HepG2 (cell line): ENCODE measurements around the gene FMNL2. TPM values are rescaled to one million over a fixed set of nuclear protein-coding genes. Genes with fewer than 3 reads are reported as not detected.

ENCODE experiments used
- ATF7-NPFF ChIP-seq: sonication (generic); formaldehyde crosslinking; IDR thresholded peaks from 2 replicates; pipeline ENCODE4 v1.8.1; 2023; ENCODE audit warnings: mild to moderate bottlenecking, low read depth, missing genetic modification reagents, moderate library complexity
- BHLHE40 ChIP-seq: IDR thresholded peaks from 2 replicates; pipeline ENCODE4 v1.6.1; 2011; ENCODE audit warnings: low read length, improper control_type of control experiment
- CCAR2 ChIP-seq: fragments of 200-400 bp; formaldehyde crosslinking; optimal IDR thresholded peaks from 2 replicates; pipeline ENCODE3; 2018; ENCODE audit warnings: low read depth, mild to moderate bottlenecking, low read length, moderate library complexity
- FOXC1 ChIP-seq: sonication (generic); formaldehyde crosslinking; IDR thresholded peaks from 2 replicates; pipeline ENCODE4 v1.8.0; 2022; ENCODE audit warnings: mild to moderate bottlenecking, missing genetic modification reagents, borderline replicate concordance
- JUN ChIP-seq: sonication (generic); formaldehyde crosslinking; IDR thresholded peaks from 2 replicates; pipeline ENCODE4 v1.4.0; 2020; ENCODE audit warnings: mild to moderate bottlenecking, missing genetic modification reagents
- KLF9 ChIP-seq: IDR thresholded peaks from 2 replicates; pipeline ENCODE4 v1.6.1; 2016; ENCODE audit warnings: low read depth
- MNT ChIP-seq: fragments of 450-650 bp; IDR thresholded peaks from 2 replicates; pipeline ENCODE4 v1.6.1; 2016
- MTF2 ChIP-seq: sonication (generic); formaldehyde crosslinking; IDR thresholded peaks from 2 replicates; pipeline ENCODE4 v1.5.0; 2020; ENCODE audit warnings: missing genetic modification reagents, borderline replicate concordance
- MYC ChIP-seq: sonication (generic); formaldehyde crosslinking; IDR thresholded peaks from 2 replicates; pipeline ENCODE4 v1.9.0; 2021; ENCODE audit warnings: missing genetic modification reagents, borderline replicate concordance
- PATZ1 ChIP-seq: sonication (generic); formaldehyde crosslinking; IDR thresholded peaks from 2 replicates; pipeline ENCODE4 v1.4.0; 2020; ENCODE audit warnings: missing genetic modification reagents
- PREB ChIP-seq: sonication (generic); formaldehyde crosslinking; IDR thresholded peaks from 2 replicates; pipeline ENCODE4 v1.4.0; 2020; ENCODE audit warnings: missing genetic modification reagents
- PRPF4 ChIP-seq: fragments of 200-400 bp; formaldehyde crosslinking; IDR thresholded peaks from 2 replicates; pipeline ENCODE4 v1.6.1; 2016; ENCODE audit warnings: low read length, low read depth; ENCODE audit not compliant: poor library complexity, severe bottlenecking
- REPIN1 ChIP-seq: sonication (generic); formaldehyde crosslinking; IDR thresholded peaks from 2 replicates; pipeline ENCODE4 v1.8.0; 2022; ENCODE audit warnings: missing genetic modification reagents, low read depth, mild to moderate bottlenecking, borderline replicate concordance
- SNRNP70 ChIP-seq: fragments of 200-400 bp; formaldehyde crosslinking; IDR thresholded peaks from 2 replicates; pipeline ENCODE4 v1.6.1; 2017; ENCODE audit warnings: mild to moderate bottlenecking, low read depth, low read length, moderate library complexity
- ZFYVE20 ChIP-seq: sonication (generic); formaldehyde crosslinking; IDR thresholded peaks from 2 replicates; pipeline ENCODE4 v1.8.0; 2023; ENCODE audit warnings: low read depth, mild to moderate bottlenecking, moderate library complexity, missing genetic modification reagents, borderline replicate concordance
- ZNF558 ChIP-seq: sonication (generic); formaldehyde crosslinking; IDR thresholded peaks from 2 replicates; pipeline ENCODE4 v1.9.0; 2022; ENCODE audit warnings: mild to moderate bottlenecking, missing genetic modification reagents, borderline replicate concordance
- ZNF737 ChIP-seq: sonication (generic); formaldehyde crosslinking; IDR thresholded peaks from 2 replicates; pipeline ENCODE4 v1.5.0; 2020; ENCODE audit warnings: missing genetic modification reagents, mild to moderate bottlenecking, borderline replicate concordance
- ZNF766 ChIP-seq: sonication (generic); formaldehyde crosslinking; IDR thresholded peaks from 2 replicates; pipeline ENCODE4 v1.5.0; 2020; ENCODE audit warnings: missing genetic modification reagents, borderline replicate concordance
- ZNF772 ChIP-seq: sonication (generic); formaldehyde crosslinking; IDR thresholded peaks from 2 replicates; pipeline ENCODE4 v1.5.0; 2020; ENCODE audit warnings: mild to moderate bottlenecking, missing genetic modification reagents
- ZSCAN31 ChIP-seq: sonication (generic); formaldehyde crosslinking; IDR thresholded peaks from 2 replicates; pipeline ENCODE4 v1.5.0; 2020; ENCODE audit warnings: low read depth, mild to moderate bottlenecking, missing genetic modification reagents
- ZSCAN9 ChIP-seq: IDR thresholded peaks from 2 replicates; pipeline ENCODE4 v1.6.1; 2016; ENCODE audit warnings: borderline replicate concordance
- polyA plus RNA-seq, 8 experiments: library from polyadenylated mRNA; depleted of rRNA in 3 of 8; stranded (reverse) in 7 of 8; unstranded in 1 of 8; fragments of >200 nt; fragmentation: Illumina TruSeq in 4 of 8; extraction: Trizol in 4 of 8; gene quantifications; 2 replicates each; pipeline versions ENCODE4 v1.2.1 to v1.2.3, GENCODE V29; 2011 to 2016; ENCODE audit warnings: low read depth in 4 of 8, missing spikeins in 1 of 8, mixed read lengths in 1 of 8; ENCODE audit not compliant: insufficient read depth in 1 of 8
- total RNA-seq, 5 experiments: library from RNA; depleted of rRNA; stranded (reverse); fragments of >200 nt; fragmentation: Illumina TruSeq; extraction: Trizol; gene quantifications; 2 replicates each; pipeline ENCODE4 v1.2.3, GENCODE V29; 2016; ENCODE audit warnings: low read depth in 1 of 5
- TF ChIP-seq, protein P1 (sequence below): IDR thresholded peaks from 2 replicates; pipeline ENCODE4 v1.4.0; 2020; ENCODE audit warnings: mild to moderate bottlenecking, missing genetic modification reagents

FMNL2 gene
- total and polyA plus RNA-seq, 2 of the 13 experiments (the other 11 are each of a cell fraction or from before 2014, with no cell fraction given) = 66.5 to 67.7 TPM

GRCh38 chr2:152481881-152482583 is 147.1 kb downstream of the FMNL2 start (continued):
- TF ChIP-seq, protein P1, sequence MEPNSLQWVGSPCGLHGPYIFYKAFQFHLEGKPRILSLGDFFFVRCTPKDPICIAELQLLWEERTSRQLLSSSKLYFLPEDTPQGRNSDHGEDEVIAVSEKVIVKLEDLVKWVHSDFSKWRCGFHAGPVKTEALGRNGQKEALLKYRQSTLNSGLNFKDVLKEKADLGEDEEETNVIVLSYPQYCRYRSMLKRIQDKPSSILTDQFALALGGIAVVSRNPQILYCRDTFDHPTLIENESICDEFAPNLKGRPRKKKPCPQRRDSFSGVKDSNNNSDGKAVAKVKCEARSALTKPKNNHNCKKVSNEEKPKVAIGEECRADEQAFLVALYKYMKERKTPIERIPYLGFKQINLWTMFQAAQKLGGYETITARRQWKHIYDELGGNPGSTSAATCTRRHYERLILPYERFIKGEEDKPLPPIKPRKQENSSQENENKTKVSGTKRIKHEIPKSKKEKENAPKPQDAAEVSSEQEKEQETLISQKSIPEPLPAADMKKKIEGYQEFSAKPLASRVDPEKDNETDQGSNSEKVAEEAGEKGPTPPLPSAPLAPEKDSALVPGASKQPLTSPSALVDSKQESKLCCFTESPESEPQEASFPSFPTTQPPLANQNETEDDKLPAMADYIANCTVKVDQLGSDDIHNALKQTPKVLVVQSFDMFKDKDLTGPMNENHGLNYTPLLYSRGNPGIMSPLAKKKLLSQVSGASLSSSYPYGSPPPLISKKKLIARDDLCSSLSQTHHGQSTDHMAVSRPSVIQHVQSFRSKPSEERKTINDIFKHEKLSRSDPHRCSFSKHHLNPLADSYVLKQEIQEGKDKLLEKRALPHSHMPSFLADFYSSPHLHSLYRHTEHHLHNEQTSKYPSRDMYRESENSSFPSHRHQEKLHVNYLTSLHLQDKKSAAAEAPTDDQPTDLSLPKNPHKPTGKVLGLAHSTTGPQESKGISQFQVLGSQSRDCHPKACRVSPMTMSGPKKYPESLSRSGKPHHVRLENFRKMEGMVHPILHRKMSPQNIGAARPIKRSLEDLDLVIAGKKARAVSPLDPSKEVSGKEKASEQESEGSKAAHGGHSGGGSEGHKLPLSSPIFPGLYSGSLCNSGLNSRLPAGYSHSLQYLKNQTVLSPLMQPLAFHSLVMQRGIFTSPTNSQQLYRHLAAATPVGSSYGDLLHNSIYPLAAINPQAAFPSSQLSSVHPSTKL = peak; percentile 73
- TF ChIP-seq ATF7-NPFF (CRISPR knock-in tag) (no peak), MYC (CRISPR knock-in tag) (no peak), JUN (CRISPR knock-in tag) (no peak), ZNF772 (CRISPR knock-in tag) (no peak), MNT (no peak), ZSCAN31 (no peak), CCAR2 (no peak), FOXC1 (CRISPR knock-in tag) (no peak), PATZ1 (CRISPR knock-in tag) (no peak), ZFYVE20 (CRISPR knock-in tag) (no peak), REPIN1 (CRISPR knock-in tag) (no peak), ZNF558 (CRISPR knock-in tag) (no peak), MTF2 (CRISPR knock-in tag) (no peak), ZSCAN9 (CRISPR knock-in tag) (peak; percentile 24; the same call in 1 of the 2 replicates), BHLHE40 (no peak), PREB (CRISPR knock-in tag) (no peak), SNRNP70 (no peak), PRPF4 (no peak), ZNF766 (CRISPR knock-in tag) (no peak), ZNF737 (CRISPR knock-in tag) (no peak), KLF9 (CRISPR knock-in tag) (no peak)
